ENCODE data around the gene CACNA1A.

Gene CACNA1A

DNA sequence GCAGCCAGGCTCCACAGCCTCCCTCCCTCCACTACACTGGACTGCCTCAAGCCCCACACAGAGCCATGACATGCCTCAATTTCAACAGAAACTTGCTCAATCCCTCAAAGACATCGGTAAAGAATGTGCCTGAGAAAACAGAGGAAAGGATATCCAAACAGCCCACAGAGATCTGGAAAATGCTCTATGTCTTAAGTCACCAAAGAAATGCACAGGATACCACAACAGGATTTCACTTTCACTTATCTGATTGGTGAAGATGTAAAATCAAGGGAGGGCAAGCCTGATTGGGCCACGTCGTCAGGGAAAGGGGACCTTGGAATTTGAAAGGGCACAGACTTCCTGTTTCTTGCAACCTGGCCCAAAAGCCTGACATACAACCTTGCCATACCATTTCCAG, 14.2 kb downstream of the CACNA1A start:
- DNase-seq, result peak; percentile 36
- Histone ChIP-seq H3K27me3 (replicated peaks) (no peaks in the 10 kb centered on the region), H3K4me3 (ENCODE audit: low read depth, low read length) (no peak overlapping the region), H3K36me3 (replicated peaks) (no peaks in the 10 kb centered on the region), H3K27ac (no peak overlapping the region)
- TF ChIP-seq, protein P1, sequence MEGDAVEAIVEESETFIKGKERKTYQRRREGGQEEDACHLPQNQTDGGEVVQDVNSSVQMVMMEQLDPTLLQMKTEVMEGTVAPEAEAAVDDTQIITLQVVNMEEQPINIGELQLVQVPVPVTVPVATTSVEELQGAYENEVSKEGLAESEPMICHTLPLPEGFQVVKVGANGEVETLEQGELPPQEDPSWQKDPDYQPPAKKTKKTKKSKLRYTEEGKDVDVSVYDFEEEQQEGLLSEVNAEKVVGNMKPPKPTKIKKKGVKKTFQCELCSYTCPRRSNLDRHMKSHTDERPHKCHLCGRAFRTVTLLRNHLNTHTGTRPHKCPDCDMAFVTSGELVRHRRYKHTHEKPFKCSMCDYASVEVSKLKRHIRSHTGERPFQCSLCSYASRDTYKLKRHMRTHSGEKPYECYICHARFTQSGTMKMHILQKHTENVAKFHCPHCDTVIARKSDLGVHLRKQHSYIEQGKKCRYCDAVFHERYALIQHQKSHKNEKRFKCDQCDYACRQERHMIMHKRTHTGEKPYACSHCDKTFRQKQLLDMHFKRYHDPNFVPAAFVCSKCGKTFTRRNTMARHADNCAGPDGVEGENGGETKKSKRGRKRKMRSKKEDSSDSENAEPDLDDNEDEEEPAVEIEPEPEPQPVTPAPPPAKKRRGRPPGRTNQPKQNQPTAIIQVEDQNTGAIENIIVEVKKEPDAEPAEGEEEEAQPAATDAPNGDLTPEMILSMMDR (IDR thresholded peaks at IDR 0.05; ENCODE audit: low read depth, low read length, missing control alignments), result no peak
- in situ Hi-C loops (cut with HindIII; ENCODE audit: low pct_ligation_motif_present, low sequenced_read_pairs), result no loop called here

DNA sequence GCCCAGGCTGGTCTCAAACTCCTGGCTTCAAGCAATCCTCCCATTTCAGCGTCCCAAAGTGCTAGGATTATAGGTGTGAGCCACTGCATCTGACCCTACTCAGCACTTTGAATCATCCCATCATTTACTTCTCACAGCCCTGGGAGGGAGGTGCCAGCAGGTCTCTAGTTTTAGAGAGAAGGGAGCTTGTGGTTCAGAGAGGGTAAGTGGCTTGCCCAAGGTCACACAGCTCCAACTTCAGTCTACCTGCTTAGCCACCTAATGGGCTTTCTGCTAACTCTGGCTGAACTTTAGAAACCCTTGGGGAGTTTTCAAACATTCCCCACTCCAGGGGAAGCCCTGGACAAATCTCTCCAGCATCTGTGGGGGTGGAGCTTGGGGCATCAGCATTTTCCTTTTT, 18.3 kb downstream of the CACNA1A start:
- Histone ChIP-seq H3K4me3 (ENCODE audit: low read depth, low read length) (no peak overlapping the region), H3K36me3 (replicated peaks) (no peaks in the 10 kb centered on the region), H3K27me3 (replicated peaks) (no peaks in the 10 kb centered on the region), H3K27ac (no peak overlapping the region)
- in situ Hi-C loops (cut with HindIII; ENCODE audit: low pct_ligation_motif_present, low sequenced_read_pairs), result no loop called here
- DNase-seq, result no peak
- TF ChIP-seq, protein P1 (IDR thresholded peaks at IDR 0.05; ENCODE audit: low read depth, low read length, missing control alignments), result no peak

DNA sequence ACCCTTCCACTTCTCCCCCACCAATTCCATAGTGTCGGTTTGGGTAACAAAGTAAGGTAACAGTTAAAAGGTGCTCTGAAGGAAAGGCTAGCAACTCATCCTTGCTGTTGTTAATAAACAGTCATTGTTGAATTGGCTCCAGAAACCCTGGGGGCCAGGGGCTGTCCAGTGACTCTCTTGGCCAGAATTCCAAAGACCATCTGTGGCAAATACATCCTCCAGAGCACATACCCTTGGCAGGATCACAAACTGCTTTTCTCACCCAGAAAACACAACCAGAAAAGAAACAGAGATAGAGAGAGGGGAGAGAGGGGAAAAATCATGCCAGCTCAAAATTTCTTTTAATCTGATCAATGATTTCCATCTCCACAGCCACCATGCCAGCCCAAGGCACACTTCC, 22.1 kb downstream of the CACNA1A start:
- Histone ChIP-seq H3K27ac (no peak overlapping the region), H3K36me3 (replicated peaks) (no peaks in the 10 kb centered on the region), H3K4me3 (ENCODE audit: low read depth, low read length) (no peak overlapping the region), H3K27me3 (replicated peaks) (no peaks in the 10 kb centered on the region)
- no peak for DNase-seq
- TF ChIP-seq, protein P1 (IDR thresholded peaks at IDR 0.05; ENCODE audit: low read depth, low read length, missing control alignments), result no peak
- in situ Hi-C loops (cut with HindIII; ENCODE audit: low pct_ligation_motif_present, low sequenced_read_pairs), result no loop called here

DNA sequence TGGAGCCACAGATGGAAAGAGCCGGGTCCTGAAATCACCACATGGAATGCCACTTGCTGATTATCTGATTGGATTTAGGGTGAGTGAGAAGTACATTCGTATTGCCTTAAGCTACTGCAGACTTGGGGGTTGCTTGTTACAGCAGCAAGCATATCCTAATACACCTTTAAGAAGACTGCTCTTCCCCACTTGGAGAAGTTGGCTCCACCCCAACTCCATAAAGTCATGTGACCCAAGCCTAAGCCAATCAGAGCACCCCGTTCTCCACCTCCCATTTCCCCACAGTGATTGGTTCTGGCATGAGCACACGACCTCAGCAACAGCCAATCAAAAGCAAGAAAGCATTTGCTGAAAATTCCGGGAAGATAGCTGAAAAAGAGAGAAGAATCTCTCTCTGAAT, 23.1 kb downstream of the CACNA1A start:
- DNase-seq, result no peak
- H3K27ac ChIP-seq, result no peak overlapping the region
- in situ Hi-C loops (cut with HindIII; ENCODE audit: low pct_ligation_motif_present, low sequenced_read_pairs), result no loop called here
- no peaks in the 10 kb centered on the region for H3K36me3 ChIP-seq (replicated peaks)
- no peak overlapping the region for H3K4me3 ChIP-seq (ENCODE audit: low read depth, low read length)
- no peaks in the 10 kb centered on the region for H3K27me3 ChIP-seq (replicated peaks)
- TF ChIP-seq, protein P1 (IDR thresholded peaks at IDR 0.05; ENCODE audit: low read depth, low read length, missing control alignments), result no peak

DNA sequence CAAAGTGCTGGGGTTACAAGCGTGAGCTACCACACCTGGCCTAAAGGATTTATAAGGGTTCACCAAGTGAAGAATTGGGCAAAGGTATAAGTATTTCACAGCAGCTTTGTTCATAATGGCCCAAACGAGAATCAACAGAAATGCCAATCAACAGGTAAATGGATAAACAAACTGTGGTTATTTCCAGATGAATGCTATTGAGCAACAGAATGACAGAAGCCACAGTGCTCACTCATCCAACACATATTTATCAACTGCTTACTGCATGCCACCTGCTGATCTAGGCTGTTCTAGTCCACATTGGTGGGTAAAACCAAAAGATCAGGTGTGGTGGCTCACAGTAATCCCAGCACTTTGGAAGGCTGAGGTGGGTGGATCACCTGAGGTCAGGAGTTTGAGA, 27.7 kb downstream of the CACNA1A start:
- no peak for DNase-seq
- no peak overlapping the region for H3K27ac ChIP-seq
- no peaks in the 10 kb centered on the region for H3K27me3 ChIP-seq (replicated peaks)
- TF ChIP-seq, protein P1 (IDR thresholded peaks at IDR 0.05; ENCODE audit: low read depth, low read length, missing control alignments), result no peak
- in situ Hi-C loops (cut with HindIII; ENCODE audit: low pct_ligation_motif_present, low sequenced_read_pairs), result no loop called here
- no peaks in the 10 kb centered on the region for H3K36me3 ChIP-seq (replicated peaks)
- H3K4me3 ChIP-seq (ENCODE audit: low read depth, low read length), result no peak overlapping the region

DNA sequence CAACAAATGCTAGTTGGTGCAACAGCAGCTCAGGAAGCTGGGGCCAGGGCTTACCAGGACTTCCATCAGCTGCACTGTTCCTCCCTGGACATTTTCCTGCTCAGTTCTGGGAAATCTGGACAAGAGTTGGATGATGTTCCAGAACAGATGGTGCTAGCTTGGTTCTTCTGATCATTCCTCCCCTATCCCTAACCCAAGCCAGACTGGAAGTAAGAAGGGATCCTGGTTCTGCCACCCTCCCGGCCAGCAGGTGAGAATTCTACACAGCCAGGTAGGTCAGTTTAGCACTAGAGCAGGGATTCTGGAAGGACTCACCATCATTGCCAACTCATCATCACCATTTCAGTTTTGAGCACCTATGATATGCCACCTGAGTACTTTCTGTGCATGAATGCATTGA, 30.2 kb downstream of the CACNA1A start:
- in situ Hi-C loops (cut with HindIII; ENCODE audit: low pct_ligation_motif_present, low sequenced_read_pairs), result no loop called here
- H3K27me3 ChIP-seq (replicated peaks), result no peaks in the 10 kb centered on the region
- no peaks in the 10 kb centered on the region for H3K36me3 ChIP-seq (replicated peaks)
- no peak overlapping the region for H3K4me3 ChIP-seq (ENCODE audit: low read depth, low read length)
- TF ChIP-seq, protein P1 (IDR thresholded peaks at IDR 0.05; ENCODE audit: low read depth, low read length, missing control alignments), result no peak
- no peak overlapping the region for H3K27ac ChIP-seq
- DNase-seq, result no peak

Data from brain microvascular endothelial cell (primary cell).